ENCODE data around the gene CLEC18A.

The CLEC18A gene

GRCh38 chr16:69909760-69910159 is 41.4 kb upstream of the CLEC18A start:
- Histone ChIP-seq H2AFZ (ENCODE audit: low read length) (no peak overlapping the region), H3K9ac (ENCODE audit: low read length) (no peak overlapping the region), H3K4me1 (ENCODE audit: insufficient read depth, low read length, severe bottlenecking) (no peaks in the 10 kb centered on the region), H3K79me2 (ENCODE audit: insufficient read depth, low read length) (no peaks in the 10 kb centered on the region), H3K9me2 (ENCODE audit: low read depth, low read length) (no peaks in the 10 kb centered on the region), H3K27me3 (ENCODE audit: insufficient read depth, low read length) (no peaks in the 10 kb centered on the region), H4K20me1 (ENCODE audit: insufficient read depth, low read length) (no peaks in the 10 kb centered on the region), H3K36me3 (ENCODE audit: insufficient read depth, low read length) (peaks cover 13% of the 10 kb centered on the region; the same call in 1 of the 2 replicates), H3K4me2 (ENCODE audit: low read length) (no peak overlapping the region), H3K9me3 (ENCODE audit: low read length) (no peaks in the 10 kb centered on the region), H3F3A (ENCODE audit: insufficient read depth, low read length) (no peaks in the 10 kb centered on the region), H3K27ac (ENCODE audit: low read depth, low read length, poor library complexity, severe bottlenecking) (no peak overlapping the region), H3K4me3 (ENCODE audit: low read depth, low read length, poor library complexity, severe bottlenecking) (no peak overlapping the region)
- TF ChIP-seq EZH2 (IDR thresholded peaks at IDR 0.05; ENCODE audit: borderline replicate concordance, low read length) (no peak), CTCF (IDR thresholded peaks at IDR 0.05; ENCODE audit: low read length) (no peak)

- TF ChIP-seq CTCF (IDR thresholded peaks at IDR 0.05; ENCODE audit: low read length), result no peak
- Histone ChIP-seq H3K9me2 (ENCODE audit: low read depth, low read length) (no peaks in the 10 kb centered on the region), H2AFZ (ENCODE audit: low read length) (no peak overlapping the region), H3K9me3 (ENCODE audit: low read length) (no peaks in the 10 kb centered on the region), H3K27ac (ENCODE audit: low read depth, low read length, poor library complexity, severe bottlenecking) (no peak overlapping the region), H3K79me2 (ENCODE audit: insufficient read depth, low read length) (no peaks in the 10 kb centered on the region), H3K4me2 (ENCODE audit: low read length) (no peak overlapping the region), H4K20me1 (ENCODE audit: insufficient read depth, low read length) (no peaks in the 10 kb centered on the region), H3K4me3 (ENCODE audit: low read depth, low read length, poor library complexity, severe bottlenecking) (no peak overlapping the region), H3K36me3 (ENCODE audit: insufficient read depth, low read length) (peaks cover 13% of the 10 kb centered on the region; the same call in 1 of the 2 replicates), H3K9ac (ENCODE audit: low read length) (no peak overlapping the region), H3K4me1 (ENCODE audit: insufficient read depth, low read length, severe bottlenecking) (no peaks in the 10 kb centered on the region), H3K27me3 (ENCODE audit: insufficient read depth, low read length) (no peaks in the 10 kb centered on the region), H3F3A (ENCODE audit: insufficient read depth, low read length) (no peaks in the 10 kb centered on the region)
These were observed 40.2 kb upstream of the CLEC18A start for GRCh38 chr16:69910964-69911363.

- no peaks in the 10 kb centered on the region for H3K9me2 ChIP-seq (ENCODE audit: low read depth, low read length)
- H3K27me3 ChIP-seq (ENCODE audit: insufficient read depth, low read length), result no peaks in the 10 kb centered on the region
- H3K4me3 ChIP-seq (ENCODE audit: low read depth, low read length, poor library complexity, severe bottlenecking), result no peak overlapping the region
- no peak overlapping the region for H3K4me2 ChIP-seq (ENCODE audit: low read length)
- no peak overlapping the region for H2AFZ ChIP-seq (ENCODE audit: low read length)
- no peaks in the 10 kb centered on the region for H3K36me3 ChIP-seq (ENCODE audit: insufficient read depth, low read length)
- H3K9ac ChIP-seq (ENCODE audit: low read length), result no peak overlapping the region
- no peaks in the 10 kb centered on the region for H3K79me2 ChIP-seq (ENCODE audit: insufficient read depth, low read length)
- no peaks in the 10 kb centered on the region for H3K9me3 ChIP-seq (ENCODE audit: low read length)
- TF ChIP-seq EZH2 (IDR thresholded peaks at IDR 0.05; ENCODE audit: borderline replicate concordance, low read length) (no peak), CTCF (IDR thresholded peaks at IDR 0.05; ENCODE audit: low read length) (no peak)
- H3F3A ChIP-seq (ENCODE audit: insufficient read depth, low read length), result no peaks in the 10 kb centered on the region
- no peaks in the 10 kb centered on the region for H3K4me1 ChIP-seq (ENCODE audit: insufficient read depth, low read length, severe bottlenecking)
- no peak overlapping the region for H3K27ac ChIP-seq (ENCODE audit: low read depth, low read length, poor library complexity, severe bottlenecking)
- H4K20me1 ChIP-seq (ENCODE audit: insufficient read depth, low read length), result no peaks in the 10 kb centered on the region
These were observed 34.7 kb upstream of the CLEC18A start for GRCh38 chr16:69916462-69916861.
